HEK293 (cell line): ENCODE results near the gene PRKAB1.

Experiments used
- CTCF ChIA-PET: fragments of 350-600 bp; formaldehyde crosslinking; extraction: SDS; loops from one replicate; lab custom pipeline; 2021; ENCODE audit warnings: antibody characterized with exemption; lab: Yijun Ruan, JAX
- POLR2A ChIA-PET: fragments of 300-600 bp; formaldehyde crosslinking; extraction: SDS; loops from one replicate; lab custom pipeline; 2020; ENCODE audit warnings: antibody characterized with exemption, inconsistent platforms; lab: Yijun Ruan, JAX
- H3K27ac ChIP-seq: fragments of 200-500 bp; sonication (Bioruptor generic); 2 replicates; pipeline ENCODE4 v1.5.1; 2014; ENCODE audit warnings: low read depth, low read length, control low read depth, inconsistent platforms; ENCODE audit errors: extremely low read depth
- H3K36me3 ChIP-seq, 2 experiments: fragments of 200-500 bp in 1 of 2; sonication (Bioruptor generic) in 1 of 2; 1 replicate in 1 of 2; 2 replicates in 1 of 2; pipeline ENCODE4 v1.5.1; 2014 to 2017; ENCODE audit warnings: inconsistent platforms in 2 of 2, low read length in 2 of 2; ENCODE audit not compliant: control insufficient read depth in 2 of 2, insufficient read depth in 1 of 2
- H3K4me1 ChIP-seq: fragments of 200-500 bp; sonication (Bioruptor generic); 2 replicates; pipeline ENCODE4 v1.5.1; 2014; ENCODE audit warnings: mild to moderate bottlenecking, low read length, inconsistent platforms; ENCODE audit not compliant: control insufficient read depth, insufficient read depth
- H3K4me3 ChIP-seq: 2 replicates; pipeline ENCODE4 v1.5.1; 2011; ENCODE audit warnings: low read depth, mild to moderate bottlenecking, control low read depth, low read length, moderate library complexity
- H3K9me3 ChIP-seq: fragments of 200-500 bp; sonication (Bioruptor generic); 2 replicates; pipeline ENCODE4 v1.5.1; 2014; ENCODE audit warnings: low read depth, low read length, inconsistent platforms; ENCODE audit not compliant: control insufficient read depth, insufficient read depth
- BCL11B ChIP-seq: fragments of 450-650 bp; formaldehyde crosslinking; IDR thresholded peaks from 2 replicates; pipeline ENCODE4 v1.5.1; 2016; ENCODE audit warnings: low read depth, missing biosample characterization, missing genetic modification characterization
- IKZF3 ChIP-seq: fragments of 450-650 bp; IDR thresholded peaks from 2 replicates; pipeline ENCODE4 v1.5.0; 2018; ENCODE audit warnings: missing biosample characterization, mild to moderate bottlenecking, missing genetic modification characterization, moderate library complexity
- SP2 ChIP-seq: fragments of 450-650 bp; formaldehyde crosslinking; IDR thresholded peaks from 2 replicates; pipeline ENCODE4 v1.5.1; 2016; ENCODE audit warnings: missing biosample characterization, missing genetic modification characterization
- SP3 ChIP-seq: fragments of 450-650 bp; formaldehyde crosslinking; IDR thresholded peaks from 2 replicates; pipeline ENCODE4 v1.5.1; 2016; ENCODE audit warnings: missing biosample characterization, missing genetic modification characterization
- ZBTB21 ChIP-seq: fragments of 450-650 bp; formaldehyde crosslinking; IDR thresholded peaks from 2 replicates; pipeline ENCODE4 v1.5.1; 2017; ENCODE audit warnings: missing biosample characterization, missing genetic modification characterization
- ZBTB6 ChIP-seq: fragments of 450-650 bp; formaldehyde crosslinking; IDR thresholded peaks from 2 replicates; pipeline ENCODE4 v1.5.1; 2017; ENCODE audit warnings: missing biosample characterization, missing genetic modification characterization
- ZBTB7A ChIP-seq: fragments of 450-650 bp; formaldehyde crosslinking; IDR thresholded peaks from 2 replicates; pipeline ENCODE4 v1.5.1; 2016; ENCODE audit warnings: low read depth, missing biosample characterization, missing genetic modification characterization
- ZNF121 ChIP-seq: fragments of 450-650 bp; formaldehyde crosslinking; IDR thresholded peaks from 2 replicates; pipeline ENCODE4 v1.5.1; 2016; ENCODE audit warnings: missing biosample characterization, missing genetic modification characterization
- ZNF16 ChIP-seq: fragments of 450-650 bp; formaldehyde crosslinking; IDR thresholded peaks from 2 replicates; pipeline ENCODE4 v1.5.1; 2016; ENCODE audit warnings: low read depth, missing biosample characterization, missing genetic modification characterization
- ZNF366 ChIP-seq: fragments of 450-650 bp; formaldehyde crosslinking; conservative IDR thresholded peaks from 2 replicates; pipeline ENCODE4 v1.5.1; 2016; ENCODE audit warnings: missing biosample characterization, missing genetic modification characterization
- ZNF426 ChIP-seq: fragments of 450-650 bp; formaldehyde crosslinking; IDR thresholded peaks from 2 replicates; pipeline ENCODE4 v1.5.1; 2017; ENCODE audit warnings: missing biosample characterization, missing genetic modification characterization, mild to moderate bottlenecking, inconsistent platforms, moderate library complexity
- ZNF473 ChIP-seq: fragments of 450-650 bp; formaldehyde crosslinking; IDR thresholded peaks from 2 replicates; pipeline ENCODE4 v1.5.1; 2017; ENCODE audit warnings: missing biosample characterization, missing genetic modification characterization
- ZNF596 ChIP-seq: fragments of 450-650 bp; IDR thresholded peaks from 2 replicates; pipeline ENCODE4 v1.5.0; 2018; ENCODE audit warnings: missing biosample characterization, mild to moderate bottlenecking, missing genetic modification characterization, moderate library complexity
- ZNF610 ChIP-seq: fragments of 450-650 bp; formaldehyde crosslinking; IDR thresholded peaks from 2 replicates; pipeline ENCODE4 v1.5.1; 2016; ENCODE audit warnings: missing biosample characterization, missing genetic modification characterization, borderline replicate concordance
- ZNF658 ChIP-seq: fragments of 450-650 bp; formaldehyde crosslinking; IDR thresholded peaks from 2 replicates; pipeline ENCODE4; 2016; ENCODE audit warnings: missing biosample characterization, missing genetic modification characterization
- ZNF664 ChIP-seq: fragments of 450-650 bp; formaldehyde crosslinking; IDR thresholded peaks from 2 replicates; pipeline ENCODE4 v1.5.1; 2016; ENCODE audit warnings: missing biosample characterization, missing genetic modification characterization
- ZNF776 ChIP-seq: fragments of 450-650 bp; formaldehyde crosslinking; IDR thresholded peaks from 2 replicates; pipeline ENCODE4 v1.5.0; 2017; ENCODE audit warnings: missing biosample characterization, missing genetic modification characterization, borderline replicate concordance
- ZNF830 ChIP-seq: fragments of 450-650 bp; IDR thresholded peaks from 2 replicates; pipeline ENCODE4 v1.5.0; 2018; ENCODE audit warnings: missing biosample characterization, missing genetic modification characterization, low read depth, mild to moderate bottlenecking, moderate library complexity
- ZSCAN23 ChIP-seq: fragments of 450-650 bp; formaldehyde crosslinking; IDR thresholded peaks from 2 replicates; pipeline ENCODE4 v1.5.1; 2016; ENCODE audit warnings: missing biosample characterization, missing genetic modification characterization
- TF ChIP-seq, protein P1 (sequence below): fragments of 450-650 bp; formaldehyde crosslinking; IDR thresholded peaks from 2 replicates; pipeline ENCODE4 v1.5.1; 2016; ENCODE audit warnings: missing biosample characterization, missing genetic modification characterization
- TF ChIP-seq, protein P2 (sequence below): fragments of 450-650 bp; formaldehyde crosslinking; IDR thresholded peaks from 2 replicates; pipeline ENCODE4 v1.5.1; 2016; ENCODE audit warnings: missing biosample characterization, missing genetic modification characterization

The PRKAB1 gene

DNA sequence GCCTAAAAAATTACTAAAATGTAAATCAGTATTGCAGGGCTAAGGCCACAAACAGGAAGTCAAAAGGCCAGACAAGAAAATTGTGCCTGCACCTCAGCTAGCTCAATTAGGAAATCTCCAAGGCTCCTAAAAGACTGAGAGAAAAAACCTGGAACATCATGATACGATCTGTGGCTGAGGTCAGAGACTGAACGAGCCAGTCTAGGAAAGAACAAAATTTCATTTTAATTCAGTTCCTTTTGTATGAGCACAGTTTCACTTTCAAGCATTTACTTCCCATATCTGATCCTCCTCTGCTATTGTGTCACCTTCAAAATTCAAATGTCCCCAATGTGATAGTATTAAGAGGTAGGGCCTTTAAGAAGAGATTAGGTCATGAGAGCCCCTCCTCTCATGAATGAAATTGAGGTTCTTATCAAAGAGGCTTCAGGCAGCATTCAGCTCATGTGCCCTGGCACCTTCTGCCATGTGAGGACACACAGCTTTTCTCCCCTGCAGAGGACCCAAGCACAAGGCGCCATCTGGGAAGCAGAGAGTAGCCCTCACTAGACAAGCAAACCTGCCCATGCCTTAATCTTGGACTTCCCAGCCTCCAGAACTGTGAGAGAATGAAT lies 14.8 kb downstream of the PRKAB1 start:
- Histone ChIP-seq H3K9me3 (no peaks in the 10 kb centered on the region), H3K4me1 (no peaks in the 10 kb centered on the region), H3K4me3 (no peak overlapping the region), H3K27ac (no peak overlapping the region), H3K36me3 (peaks cover 16 to 60% of the 10 kb centered on the region in 2 experiments)
- CTCF ChIA-PET: interaction anchor here (0.6 kb wide), 1 partner anchor 24 kb away, joined by 4 read pairs; no protein-coding TSS in a partner anchor
- POLR2A ChIA-PET: interaction anchor here (0.6 kb wide), 1 partner anchor 85 kb away, joined by 3 read pairs; no protein-coding TSS in a partner anchor
- TF ChIP-seq ZSCAN23 (no peak), SP2 (tag by site-specific recombination) (no peak), ZNF16 (tag by site-specific recombination) (no peak), ZNF664 (tag by site-specific recombination) (no peak), ZBTB7A (no peak), ZNF366 (tag by site-specific recombination) (no peak), BCL11B (tag by site-specific recombination) (no peak), ZNF610 (tag by site-specific recombination) (no peak), IKZF3 (tag by site-specific recombination) (no peak), ZNF473 (tag by site-specific recombination) (no peak), ZNF596 (no peak), ZBTB21 (tag by site-specific recombination) (no peak), SP3 (tag by site-specific recombination) (no peak), ZNF426 (tag by site-specific recombination) (no peak), ZNF776 (no peak), ZNF121 (tag by site-specific recombination) (no peak), ZNF658 (tag by site-specific recombination) (no peak)
- TF ChIP-seq, protein P1, sequence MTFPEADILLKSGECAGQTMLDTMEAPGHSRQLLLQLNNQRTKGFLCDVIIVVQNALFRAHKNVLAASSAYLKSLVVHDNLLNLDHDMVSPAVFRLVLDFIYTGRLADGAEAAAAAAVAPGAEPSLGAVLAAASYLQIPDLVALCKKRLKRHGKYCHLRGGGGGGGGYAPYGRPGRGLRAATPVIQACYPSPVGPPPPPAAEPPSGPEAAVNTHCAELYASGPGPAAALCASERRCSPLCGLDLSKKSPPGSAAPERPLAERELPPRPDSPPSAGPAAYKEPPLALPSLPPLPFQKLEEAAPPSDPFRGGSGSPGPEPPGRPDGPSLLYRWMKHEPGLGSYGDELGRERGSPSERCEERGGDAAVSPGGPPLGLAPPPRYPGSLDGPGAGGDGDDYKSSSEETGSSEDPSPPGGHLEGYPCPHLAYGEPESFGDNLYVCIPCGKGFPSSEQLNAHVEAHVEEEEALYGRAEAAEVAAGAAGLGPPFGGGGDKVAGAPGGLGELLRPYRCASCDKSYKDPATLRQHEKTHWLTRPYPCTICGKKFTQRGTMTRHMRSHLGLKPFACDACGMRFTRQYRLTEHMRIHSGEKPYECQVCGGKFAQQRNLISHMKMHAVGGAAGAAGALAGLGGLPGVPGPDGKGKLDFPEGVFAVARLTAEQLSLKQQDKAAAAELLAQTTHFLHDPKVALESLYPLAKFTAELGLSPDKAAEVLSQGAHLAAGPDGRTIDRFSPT (tag by site-specific recombination): no peak
- TF ChIP-seq, protein P2, sequence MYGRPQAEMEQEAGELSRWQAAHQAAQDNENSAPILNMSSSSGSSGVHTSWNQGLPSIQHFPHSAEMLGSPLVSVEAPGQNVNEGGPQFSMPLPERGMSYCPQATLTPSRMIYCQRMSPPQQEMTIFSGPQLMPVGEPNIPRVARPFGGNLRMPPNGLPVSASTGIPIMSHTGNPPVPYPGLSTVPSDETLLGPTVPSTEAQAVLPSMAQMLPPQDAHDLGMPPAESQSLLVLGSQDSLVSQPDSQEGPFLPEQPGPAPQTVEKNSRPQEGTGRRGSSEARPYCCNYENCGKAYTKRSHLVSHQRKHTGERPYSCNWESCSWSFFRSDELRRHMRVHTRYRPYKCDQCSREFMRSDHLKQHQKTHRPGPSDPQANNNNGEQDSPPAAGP (tag by site-specific recombination): no peak

- H3K4me1 ChIP-seq: no peaks in the 10 kb centered on the region
- no peak overlapping the region for H3K27ac ChIP-seq
- H3K4me3 ChIP-seq: no peak overlapping the region
- ChIA-PET CTCF (no interaction called here), POLR2A (no interaction called here)
- no peak for TF ChIP-seq ZNF830 (tag by site-specific recombination)
- peak; percentile 67 for TF ChIP-seq ZBTB6 (tag by site-specific recombination)
- H3K9me3 ChIP-seq: no peaks in the 10 kb centered on the region
- H3K36me3 ChIP-seq: peaks cover 9 to 60% of the 10 kb centered on the region in 2 experiments; a peak in 2 of 3 replicates
Measured at GRCh38 chr12:119683413-119683812, 15.5 kb downstream of the PRKAB1 start.
